ENCODE results near the gene UBE2D2.

UBE2D2 gene

GRCh38 chr5:139654871-139655491, 93.8 kb downstream of the UBE2D2 start:
- no peak for TF ChIP-seq POLR2AphosphoS5 (IDR thresholded peaks at IDR 0.05; ENCODE audit: low read depth)
- no peak for TF ChIP-seq CTCF (IDR thresholded peaks at IDR 0.05; ENCODE audit: insufficient read depth, low read length)
- TF ChIP-seq SPI1 (IDR thresholded peaks at IDR 0.05; ENCODE audit: borderline replicate concordance, low read depth) = no peak
- TF ChIP-seq REST (IDR thresholded peaks at IDR 0.05; ENCODE audit: insufficient replicate concordance, low read depth) = no peak
- TF ChIP-seq GABPA (IDR thresholded peaks at IDR 0.05; ENCODE audit: low read depth) = no peak
- no peak overlapping the region for H3K27ac ChIP-seq (replicated peaks)
- no peak overlapping the region for H3K4me3 ChIP-seq (replicated peaks; ENCODE audit: insufficient read depth, low read length)
- no peaks in the 10 kb centered on the region for H3K27me3 ChIP-seq (ENCODE audit: insufficient read depth, poor library complexity, severe bottlenecking)
- no peak for DNase-seq (ENCODE audit: low read depth in 1 of 2, low spot score in 1 of 2)

GRCh38 chr5:139655727-139656271, 94.7 kb downstream of the UBE2D2 start:
- Histone ChIP-seq H3K27ac (replicated peaks) (no peak overlapping the region), H3K4me3 (replicated peaks; ENCODE audit: insufficient read depth, low read length) (no peak overlapping the region), H3K27me3 (ENCODE audit: insufficient read depth, poor library complexity, severe bottlenecking) (no peaks in the 10 kb centered on the region)
- TF ChIP-seq GABPA (IDR thresholded peaks at IDR 0.05; ENCODE audit: low read depth) (no peak), SPI1 (IDR thresholded peaks at IDR 0.05; ENCODE audit: borderline replicate concordance, low read depth) (no peak), REST (IDR thresholded peaks at IDR 0.05; ENCODE audit: insufficient replicate concordance, low read depth) (no peak), POLR2AphosphoS5 (IDR thresholded peaks at IDR 0.05; ENCODE audit: low read depth) (no peak), CTCF (IDR thresholded peaks at IDR 0.05; ENCODE audit: insufficient read depth, low read length) (no peak)
- no peak for DNase-seq (ENCODE audit: low read depth in 1 of 2, low spot score in 1 of 2)

GRCh38 chr5:139657363-139658321, 96.5 kb downstream of the UBE2D2 start:
- Histone ChIP-seq H3K27ac (replicated peaks) (peak overlapping the region; percentile 92), H3K4me3 (replicated peaks; ENCODE audit: insufficient read depth, low read length) (no peak overlapping the region), H3K27me3 (ENCODE audit: insufficient read depth, poor library complexity, severe bottlenecking) (no peaks in the 10 kb centered on the region)
- DNase-seq (ENCODE audit: low read depth in 1 of 2, low spot score in 1 of 2) = peak in 1 of 2 experiments; percentile 60
- TF ChIP-seq REST (IDR thresholded peaks at IDR 0.05; ENCODE audit: insufficient replicate concordance, low read depth) (no peak), POLR2AphosphoS5 (IDR thresholded peaks at IDR 0.05; ENCODE audit: low read depth) (peak; percentile 40; the same call in 1 of the 2 replicates)

Measured in HL-60 (cell line).